Measurements from ENCODE around the gene TICAM1.
"Not testable (repeated sequence)": the region's sequence is repeated elsewhere in the genome, so short reads cannot be mapped to it uniquely, and the experiment has no call there.

The TICAM1 gene

DNA sequence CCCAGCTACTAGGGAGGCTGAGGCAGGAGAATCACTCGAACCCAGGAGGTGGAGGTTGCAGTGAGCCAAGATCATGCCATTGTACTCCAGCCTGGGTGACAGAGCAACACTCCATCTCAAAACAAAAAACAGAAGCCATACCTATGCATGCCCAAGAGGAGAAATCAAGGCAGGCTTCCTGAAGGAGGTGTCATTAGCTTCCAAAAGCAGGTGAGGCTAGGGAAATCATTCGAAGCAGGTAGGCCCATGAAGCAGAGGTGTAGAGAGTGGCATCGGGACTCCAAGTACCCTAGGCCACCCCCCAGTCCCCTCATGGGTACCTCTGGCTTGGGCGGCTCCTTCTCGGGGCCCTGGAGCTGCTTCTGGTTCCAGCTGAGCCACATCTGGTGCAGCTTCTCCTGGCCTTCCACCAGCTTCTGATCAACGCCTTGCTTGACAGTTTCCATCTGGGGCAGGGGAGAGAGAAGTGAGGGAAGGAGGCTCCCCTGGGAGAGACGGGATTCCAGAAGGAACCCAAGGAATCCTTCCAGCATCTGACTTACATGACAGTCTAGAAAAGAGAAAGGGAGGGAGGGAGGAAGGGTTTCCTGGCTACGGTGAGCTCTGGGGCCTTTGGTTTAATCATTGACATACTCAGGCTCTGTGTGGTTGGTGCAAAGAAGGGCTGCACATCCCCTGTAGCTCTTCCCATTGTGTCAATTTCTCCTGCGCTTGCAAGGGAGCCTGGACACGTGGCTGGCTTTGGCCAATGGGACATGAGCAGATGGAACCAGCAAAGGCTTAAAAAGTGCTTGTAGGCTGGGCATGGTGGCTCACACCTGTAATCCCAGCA lies 13.1 kb upstream of the TICAM1 start:
- DNase-seq (ENCODE audit: low spot score): no peak

DNA sequence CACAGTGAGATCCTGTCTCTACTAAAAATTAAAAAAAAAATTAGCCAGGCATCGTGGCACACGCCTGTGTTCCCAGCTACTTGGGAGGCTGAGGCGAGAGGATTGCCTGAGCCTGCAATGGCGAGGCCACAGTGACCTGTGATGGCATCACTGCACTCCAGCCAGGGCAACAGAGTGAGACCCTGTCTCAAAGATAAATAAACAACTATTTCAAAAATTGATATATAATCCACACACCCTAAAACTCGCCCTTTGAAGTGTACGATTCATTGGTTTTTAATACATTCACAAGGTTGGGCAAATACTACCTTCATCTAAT lies 12.1 kb upstream of the TICAM1 start:
- no peak for DNase-seq (ENCODE audit: low spot score)

DNA sequence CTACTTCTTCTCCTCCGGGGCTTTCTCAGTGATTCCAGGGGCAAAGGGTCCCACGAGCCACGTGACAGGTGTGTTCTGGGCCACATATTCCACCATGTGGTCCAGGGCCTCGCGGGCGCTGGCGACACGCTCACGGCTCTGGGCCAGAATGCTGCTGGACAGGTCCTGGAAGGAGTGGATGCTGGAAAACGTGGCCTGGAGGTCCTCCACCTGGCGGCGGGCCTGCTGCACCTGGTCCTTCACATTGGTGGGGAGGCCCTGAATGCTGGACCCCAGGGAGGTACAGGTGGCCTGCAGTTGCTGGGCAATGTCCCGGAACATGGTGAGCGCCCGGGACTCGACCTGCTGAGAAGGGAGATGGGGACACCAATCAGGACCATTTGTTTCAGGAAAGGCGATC lies 7.7 kb upstream of the TICAM1 start:
- DNase-seq (ENCODE audit: low spot score): no peak

DNA sequence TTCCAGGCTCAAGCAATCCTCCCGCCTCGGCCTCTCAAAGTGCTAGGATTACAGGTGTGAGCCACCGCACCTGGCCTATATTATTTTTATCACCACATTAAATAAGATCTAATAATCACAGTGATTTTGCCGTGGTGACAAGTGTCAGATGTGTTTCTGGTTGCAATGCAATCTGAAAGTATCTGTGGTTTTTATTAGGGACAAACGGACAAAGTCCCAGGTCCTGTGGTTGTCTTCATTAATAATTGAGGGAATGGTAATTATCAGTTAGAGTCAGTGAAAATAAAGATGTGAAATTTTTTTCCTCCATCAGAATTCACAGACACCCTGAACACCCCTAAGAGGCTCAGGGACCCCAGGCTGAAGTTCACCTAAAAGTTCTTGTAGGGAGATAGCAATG lies 1.3 kb upstream of the TICAM1 start:
- no peak for DNase-seq (ENCODE audit: low spot score)

DNA sequence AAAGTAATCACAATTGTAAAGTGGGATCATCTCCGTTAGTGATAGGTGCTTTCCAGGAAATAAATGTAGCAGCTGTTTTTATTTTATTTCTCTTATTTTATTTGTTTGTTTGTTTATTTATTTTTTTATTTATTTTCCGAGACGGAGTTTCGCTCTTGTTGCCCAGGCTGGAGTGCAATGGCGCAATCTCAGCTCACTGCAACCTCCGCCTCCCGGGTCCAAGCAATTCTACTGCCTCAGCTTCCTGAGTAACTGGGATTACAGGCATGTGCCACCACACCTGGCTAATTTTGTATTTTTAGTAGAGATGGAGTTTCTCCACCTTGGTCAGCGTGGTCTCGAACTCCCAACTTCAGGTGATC lies 448 bp upstream of the TICAM1 start:
- not testable (repeated sequence) for DNase-seq (ENCODE audit: low spot score)

DNA sequence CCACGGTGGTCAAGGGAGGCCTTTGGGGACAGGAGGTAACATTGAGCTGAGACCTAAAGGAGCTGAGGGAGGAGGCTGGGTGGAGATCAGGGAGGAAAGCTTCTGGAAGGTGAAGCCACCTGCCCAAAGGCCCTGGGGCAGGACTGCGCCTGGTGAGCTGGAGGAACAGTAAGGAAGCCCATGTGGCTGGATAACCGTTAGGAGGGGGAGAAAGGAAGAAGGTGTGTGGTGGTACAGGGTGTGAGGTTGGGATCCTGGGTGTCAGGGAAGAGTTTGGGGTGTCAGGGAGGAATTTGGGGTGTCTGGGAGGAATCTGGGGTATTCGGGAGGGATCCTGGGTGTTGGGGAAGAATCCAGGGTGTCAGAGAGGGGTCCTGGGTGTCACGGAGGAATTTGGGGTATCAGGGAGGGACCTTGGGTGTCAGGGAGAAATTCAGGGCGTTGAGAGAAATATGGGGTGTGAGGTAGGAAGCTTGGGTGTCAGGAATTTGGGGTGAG lies 695 bp downstream of the TICAM1 start:
- no peak for DNase-seq (ENCODE audit: low spot score)

DNA sequence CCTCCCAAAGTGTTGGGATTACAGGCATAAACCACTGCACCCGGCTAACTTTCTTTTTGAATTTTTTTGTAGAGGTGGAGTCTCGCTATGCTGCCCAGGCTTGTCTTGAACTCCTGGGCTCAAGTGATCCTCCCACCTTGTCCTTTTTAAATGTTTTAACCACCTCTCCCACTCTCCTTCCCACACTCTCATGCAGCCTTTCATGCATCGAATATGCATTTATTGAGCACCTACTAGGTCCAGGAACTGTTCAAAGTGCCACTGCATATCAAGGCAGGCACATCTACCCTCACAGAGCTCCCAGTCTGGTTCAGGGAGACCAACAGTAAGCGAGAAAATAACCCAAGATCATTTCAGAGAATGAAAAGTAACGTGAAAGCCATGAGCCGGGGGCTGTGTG lies 1.2 kb downstream of the TICAM1 start:
- DNase-seq (ENCODE audit: low spot score): no peak

DNA sequence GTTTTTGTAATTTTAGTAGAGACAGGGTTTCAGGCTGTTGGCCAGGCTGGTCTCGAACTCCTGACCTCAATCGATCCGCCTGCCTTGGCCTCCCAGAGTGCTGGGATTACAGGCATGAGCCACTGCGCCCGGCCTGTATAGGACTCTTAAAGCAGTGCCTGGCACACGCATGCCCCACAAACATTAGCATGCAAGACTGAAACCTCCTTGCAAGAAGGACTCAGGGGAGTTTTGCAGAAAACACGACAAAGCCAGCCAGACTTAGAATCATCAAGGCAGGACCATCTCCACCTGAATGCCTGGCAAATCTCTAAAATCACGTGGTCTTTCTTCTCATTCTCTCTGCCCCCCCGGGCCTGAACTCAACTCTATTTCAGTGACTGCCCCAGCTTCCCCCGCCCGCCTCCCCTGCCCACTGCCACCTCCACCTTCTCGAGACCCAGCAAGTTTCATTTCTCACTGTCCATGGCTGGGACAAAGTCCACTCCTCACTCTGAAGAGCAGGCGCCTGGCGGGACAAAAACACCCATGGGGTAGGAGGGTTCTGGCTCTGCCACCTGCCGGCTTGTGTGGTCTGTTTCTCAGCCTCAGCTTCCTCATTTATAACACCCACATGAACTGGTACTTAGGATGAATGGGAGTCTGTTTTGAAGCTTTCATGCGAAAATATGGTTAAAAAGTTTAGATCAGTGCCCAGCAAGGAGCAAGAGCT lies 2.4 kb downstream of the TICAM1 start:
- no peak for DNase-seq (ENCODE audit: low spot score)

DNA sequence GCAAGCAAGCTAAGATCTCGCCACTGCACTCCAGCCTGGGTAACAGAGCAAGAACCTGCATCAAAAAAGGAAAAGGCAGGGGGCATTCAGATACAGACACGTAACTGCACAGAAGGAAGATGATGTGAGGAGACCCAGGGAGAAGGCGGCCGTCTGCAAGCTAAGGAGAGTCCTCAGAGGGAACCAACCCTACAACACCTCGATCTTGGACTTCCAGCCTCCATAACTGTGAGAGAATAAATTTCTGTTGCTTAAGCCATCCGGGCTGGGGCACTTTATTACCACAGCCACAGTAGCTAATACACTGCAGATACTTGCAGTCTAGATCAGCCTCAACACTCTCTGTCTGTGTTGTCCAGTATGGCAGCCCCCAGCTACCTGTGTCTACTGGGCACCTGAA lies 7.9 kb downstream of the TICAM1 start:
- DNase-seq (ENCODE audit: low spot score): no peak

DNA sequence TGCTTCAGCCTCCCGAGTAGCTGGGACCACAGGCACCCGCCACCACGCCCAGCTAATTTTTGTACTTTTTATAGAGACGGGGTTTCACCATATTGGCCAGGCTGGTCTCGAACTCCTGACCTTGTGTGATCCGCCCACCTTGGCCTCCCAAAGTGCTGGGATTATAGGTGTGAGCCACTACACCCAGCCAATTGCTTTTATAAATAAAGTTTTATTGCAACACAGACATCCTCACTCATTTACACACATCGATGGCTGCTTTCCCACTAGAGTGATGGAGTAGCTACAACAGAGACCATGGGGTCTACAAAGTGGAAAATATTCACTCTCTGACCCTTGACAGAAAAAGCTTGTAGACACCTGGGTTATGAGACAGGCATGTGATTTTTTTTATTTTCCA lies 9.2 kb downstream of the TICAM1 start:
- DNase-seq (ENCODE audit: low spot score): not testable (repeated sequence)

DNA sequence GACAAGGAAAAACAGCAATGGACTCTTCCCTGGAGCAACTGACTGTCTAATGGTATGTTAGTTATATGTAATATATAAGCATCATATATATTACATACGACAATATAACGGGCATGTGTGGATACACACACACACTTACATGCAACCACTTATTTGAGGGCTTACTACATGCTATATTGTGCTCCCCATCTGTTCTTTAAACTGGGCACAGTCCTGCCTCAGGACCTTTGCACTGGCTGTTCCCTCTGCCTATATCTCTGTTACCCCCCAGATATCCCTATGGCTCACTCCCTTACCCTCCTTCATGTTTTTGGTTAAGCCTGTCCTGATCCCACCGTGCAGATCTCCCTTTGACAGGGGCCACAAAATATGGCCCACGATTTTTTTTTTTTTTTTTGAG lies 10.2 kb downstream of the TICAM1 start:
- no peak for DNase-seq (ENCODE audit: low spot score)

DNA sequence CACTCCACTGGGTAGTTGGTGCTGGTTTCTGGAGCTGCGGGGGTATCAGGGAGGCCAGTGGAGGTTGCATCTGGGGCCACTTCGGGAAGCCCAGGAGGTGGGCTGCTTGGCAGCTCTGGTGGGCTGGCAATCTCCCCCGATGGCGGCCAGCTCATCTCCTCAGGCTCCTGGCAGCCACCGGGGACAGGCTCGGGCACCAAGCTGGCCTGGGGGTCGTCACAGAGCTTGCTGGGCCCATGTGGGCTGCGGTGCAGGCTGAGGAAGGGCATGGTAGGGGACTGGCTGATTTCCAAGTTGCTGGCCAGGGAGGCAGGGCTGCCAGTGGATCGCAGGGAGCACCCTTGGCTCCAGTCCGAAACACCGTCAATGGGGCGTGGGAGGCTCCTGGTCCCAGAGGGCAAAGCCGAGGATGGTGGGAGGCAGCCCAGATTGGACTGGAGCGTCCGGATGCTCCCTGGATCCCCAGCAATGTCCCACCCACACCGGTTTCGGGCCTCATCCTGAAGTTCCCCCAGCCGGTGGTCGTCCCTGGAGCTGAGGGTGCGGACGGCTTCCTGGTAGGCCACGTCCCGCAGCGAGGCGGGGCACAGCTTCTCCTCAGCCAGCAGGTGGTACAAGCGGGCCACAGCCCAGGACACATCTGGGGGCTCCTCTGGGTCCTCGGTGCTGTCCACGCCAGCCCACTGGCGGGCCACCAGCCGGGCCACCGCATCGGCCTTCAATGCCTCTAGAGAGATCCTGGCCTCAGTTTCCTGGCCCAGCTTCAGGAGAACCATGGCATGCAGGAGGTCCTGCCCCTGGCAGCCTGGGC lies 13.8 kb downstream of the TICAM1 start:
- DNase-seq (ENCODE audit: low spot score): no peak

DNA sequence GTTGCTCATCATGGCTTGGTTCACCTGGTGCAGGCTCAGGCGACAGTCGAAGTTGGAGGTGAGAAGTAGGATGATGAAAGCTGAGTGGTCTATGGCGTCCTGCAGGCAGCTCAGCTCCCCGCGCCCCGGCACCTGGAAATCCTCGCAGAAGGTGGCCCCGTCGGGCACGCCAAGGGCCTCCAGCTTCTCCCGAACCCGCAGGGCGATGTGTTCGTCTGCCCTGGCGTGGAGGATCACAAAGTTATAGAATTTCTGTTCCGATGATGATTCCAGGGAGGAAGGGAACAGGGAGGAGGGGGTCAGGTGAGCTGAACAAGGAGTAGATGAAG lies 14.6 kb downstream of the TICAM1 start:
- DNase-seq (ENCODE audit: low spot score): no peak

DNA sequence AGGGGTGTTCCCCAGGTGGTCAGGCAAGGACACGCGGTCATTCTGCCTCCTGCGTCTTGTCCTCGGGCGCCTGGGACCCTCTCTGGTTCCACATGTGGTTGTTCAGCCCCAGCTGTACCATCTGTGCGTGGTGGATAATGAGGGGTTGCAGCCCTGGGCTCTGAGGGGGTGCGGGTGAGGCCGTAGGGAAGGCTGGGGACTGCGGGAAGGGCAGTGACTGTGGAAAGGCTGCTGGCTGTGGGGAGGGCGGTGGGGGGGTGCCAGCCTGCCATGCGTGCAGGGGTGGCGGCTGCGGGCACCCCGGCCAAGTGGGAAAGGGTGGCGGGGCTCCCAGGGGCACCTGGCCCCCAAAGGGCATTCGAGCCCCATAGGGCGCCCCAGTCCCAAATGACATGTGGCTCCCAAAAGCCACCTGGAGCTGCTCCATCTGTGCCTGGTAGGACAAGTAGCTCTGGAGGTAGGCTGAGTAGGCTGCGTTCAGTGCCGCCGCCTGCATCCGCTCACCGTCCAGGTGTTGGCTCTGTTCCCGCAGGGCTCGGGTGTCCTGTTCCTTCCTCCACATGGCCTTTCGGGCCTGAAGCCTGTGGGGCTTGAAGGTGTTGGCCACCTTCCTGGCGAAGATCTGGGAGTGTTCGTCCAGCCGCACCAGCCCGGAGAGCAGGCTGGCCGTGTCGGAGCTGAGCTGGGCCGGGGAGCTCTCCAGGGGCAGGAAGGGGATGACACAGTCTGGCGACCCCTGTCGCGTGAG lies 15.1 kb downstream of the TICAM1 start:
- DNase-seq (ENCODE audit: low spot score): no peak

DNA sequence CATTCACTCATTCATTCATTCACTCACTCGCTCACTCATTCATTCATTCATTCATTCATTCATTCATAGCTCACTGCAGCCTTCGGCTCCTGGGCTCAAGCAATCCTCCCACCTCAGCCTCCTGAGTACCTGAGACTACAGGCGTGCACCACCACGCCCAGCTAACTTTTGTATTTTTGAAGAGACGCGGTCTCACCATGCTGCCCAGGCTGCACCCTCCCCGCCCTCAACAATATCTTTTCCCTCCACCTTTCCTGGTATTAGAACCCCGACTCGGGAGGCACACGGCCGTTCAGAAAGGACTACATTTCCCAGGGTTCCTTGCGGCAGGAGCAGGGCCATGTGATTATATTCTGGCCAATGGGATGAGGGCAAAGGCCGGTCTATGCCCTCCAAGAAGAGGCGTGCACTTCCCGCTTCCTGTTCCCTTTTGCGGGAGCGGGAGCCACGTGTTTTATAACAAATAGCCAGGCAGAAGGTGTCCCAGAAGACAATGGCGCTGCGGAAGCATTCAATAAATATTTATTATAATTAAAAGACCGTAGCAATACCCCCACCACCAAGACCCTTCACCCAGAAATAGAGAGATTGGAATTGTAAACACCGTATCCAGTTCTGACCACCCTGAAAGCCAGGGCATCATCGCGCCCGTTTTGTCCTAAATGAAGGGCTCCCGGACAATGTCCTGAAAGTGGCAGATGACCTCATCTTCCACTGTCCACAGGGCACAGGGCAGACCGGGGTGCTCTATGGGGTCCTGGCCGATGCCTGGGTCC lies 15.9 kb downstream of the TICAM1 start:
- peak; percentile 97 for DNase-seq (ENCODE audit: low spot score)

DNA sequence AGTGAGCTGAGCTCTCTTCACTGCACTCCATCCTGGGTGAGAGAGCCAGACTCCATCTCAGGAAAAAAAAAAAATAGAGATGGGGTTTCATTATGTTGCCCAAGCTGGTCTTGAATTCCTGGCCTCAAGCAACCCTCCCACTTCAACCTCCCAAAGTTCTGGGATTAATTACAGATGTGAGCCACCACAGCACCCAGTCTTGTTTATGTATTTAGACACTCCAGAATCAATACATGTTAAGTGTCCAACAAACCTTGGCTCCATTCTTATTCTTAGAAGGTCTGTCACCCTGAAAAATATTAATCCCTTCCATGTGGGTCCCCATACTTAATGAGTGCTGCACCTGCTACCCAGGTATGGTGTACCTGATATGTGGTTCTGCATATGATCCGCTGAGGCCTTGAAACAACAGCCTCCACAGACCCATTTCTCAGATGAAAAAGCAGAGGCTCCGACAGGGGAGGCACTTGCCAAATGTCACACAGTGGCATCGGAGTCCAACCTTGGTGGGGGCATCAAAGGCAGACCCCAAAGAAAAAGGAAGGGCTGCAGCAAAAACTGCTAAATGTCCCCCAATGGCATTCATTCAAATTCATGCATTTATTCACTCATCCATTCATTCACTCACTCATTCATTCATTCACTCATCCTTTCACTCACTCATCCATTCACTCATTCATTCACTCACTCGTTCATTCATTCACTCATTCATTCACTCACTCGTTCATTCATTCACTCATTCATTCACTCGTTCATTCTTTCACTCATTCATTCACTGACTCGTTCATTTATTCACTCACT lies 16.7 kb downstream of the TICAM1 start:
- no peak for DNase-seq (ENCODE audit: low spot score)

DNA sequence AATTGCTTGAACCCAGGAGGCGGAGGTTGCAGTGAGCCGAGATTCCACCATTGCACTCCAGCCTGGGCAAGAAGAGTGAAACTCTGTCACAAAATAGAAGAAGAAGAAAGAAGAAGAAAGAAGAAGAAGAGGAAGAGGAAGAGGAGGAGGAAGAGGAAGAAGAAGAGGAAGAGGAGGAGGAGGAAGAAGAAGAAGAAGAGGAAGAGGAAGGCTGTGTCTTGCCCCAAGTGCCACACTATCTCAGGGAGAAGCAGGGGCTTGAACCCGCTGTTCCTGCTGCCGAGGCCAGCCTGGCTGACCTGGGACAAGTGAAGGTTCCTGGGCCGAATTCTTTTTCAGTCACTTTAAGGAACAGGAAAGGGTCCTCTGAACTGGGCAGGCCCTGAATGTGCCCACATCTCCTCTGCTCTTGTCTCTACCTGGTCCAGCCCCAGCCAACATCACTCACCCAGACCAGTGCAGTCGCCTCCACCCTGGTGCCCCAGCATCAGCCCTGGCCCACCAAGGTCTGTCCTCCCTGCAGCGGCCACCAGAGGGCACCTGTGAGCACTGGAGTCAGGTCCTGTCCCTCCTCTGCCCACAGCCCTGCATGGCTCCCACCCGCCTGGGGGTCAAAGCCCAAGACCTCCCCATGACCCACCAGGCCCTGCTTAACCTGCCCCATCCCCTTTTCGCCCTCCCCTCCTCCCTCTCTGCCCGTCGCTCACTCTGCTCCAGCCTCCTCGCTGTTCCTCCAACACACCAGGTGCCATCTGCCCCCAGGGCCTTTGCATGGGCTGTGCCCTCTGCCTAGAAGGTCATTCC lies 20.0 kb downstream of the TICAM1 start:
- no peak for DNase-seq (ENCODE audit: low spot score)

DNA sequence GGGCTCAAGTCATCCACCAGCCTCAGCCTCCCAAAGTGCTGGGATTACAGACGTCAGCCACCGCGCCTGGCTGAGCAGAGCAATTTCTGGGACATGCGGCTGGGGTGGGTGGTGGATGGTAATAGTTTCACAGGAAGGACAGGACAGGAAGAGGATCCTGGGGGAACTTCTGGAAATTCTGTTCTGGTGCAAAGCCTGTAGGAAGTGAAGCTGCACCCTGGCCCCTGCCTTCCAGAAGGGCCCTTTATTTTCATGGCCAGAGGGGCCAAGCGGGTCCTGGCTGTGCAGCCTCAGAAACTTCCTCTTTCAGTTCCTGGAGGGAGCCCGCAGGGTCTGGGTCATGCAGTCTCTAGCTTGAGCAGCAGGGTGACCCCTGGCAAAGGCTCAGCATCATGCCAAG lies 24.3 kb downstream of the TICAM1 start:
- peak; percentile 79 for DNase-seq (ENCODE audit: low spot score)

DNA sequence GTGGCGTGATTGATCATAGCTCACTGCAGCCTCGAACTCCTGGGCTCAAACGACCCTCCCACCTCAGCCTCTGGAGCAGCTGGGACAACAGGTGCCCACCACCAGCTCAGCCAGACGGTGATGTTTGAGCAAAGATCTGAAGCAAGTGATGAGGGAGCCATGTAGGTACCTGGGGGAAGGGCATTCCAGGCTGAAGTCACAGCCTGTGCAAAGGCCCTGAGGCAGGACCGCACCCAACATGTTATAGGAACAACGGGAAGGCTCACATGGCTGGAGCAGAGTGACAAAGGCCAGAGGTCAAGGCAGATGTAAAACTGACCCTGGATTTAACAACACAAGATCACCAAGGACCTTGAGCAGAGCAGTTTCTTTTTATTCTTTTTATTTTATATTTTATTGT lies 25.1 kb downstream of the TICAM1 start:
- no peak for DNase-seq (ENCODE audit: low spot score)

DNA sequence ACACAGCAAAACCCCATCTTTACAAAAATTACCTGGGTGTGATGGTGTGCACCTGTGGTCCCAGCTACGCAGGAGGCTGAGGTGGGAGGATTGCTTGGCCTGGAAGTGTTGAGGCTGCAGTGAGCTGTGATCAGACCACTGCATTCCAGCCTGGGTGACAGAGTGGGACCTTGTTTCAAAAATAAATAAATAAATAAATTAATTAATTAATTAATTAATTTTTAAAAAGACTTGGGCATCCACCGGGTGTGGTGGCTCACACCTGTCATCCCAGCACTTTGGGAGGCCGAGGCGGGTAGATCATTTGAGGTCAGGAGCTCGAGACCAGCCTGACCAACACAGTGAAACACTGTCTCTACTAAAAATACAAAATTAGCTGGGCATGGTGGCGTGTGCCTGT lies 26.4 kb downstream of the TICAM1 start:
- DNase-seq (ENCODE audit: low spot score): not testable (repeated sequence)

Measured in pons (tissue), 1 donor.